Endothelial cell (in vitro differentiated cells): ENCODE measurements around the gene EGFLAM. TPM values are rescaled to one million over a fixed set of nuclear protein-coding genes. Genes with fewer than 3 reads are reported as not detected.

Source experiments
- DNase-seq: peaks from one replicate; pipeline ENCODE4 v3.0.0; 2021; ENCODE audit warnings: low spot score
- H3K27ac Mint-ChIP-seq: one replicate; pipeline ENCODE4 v1.8.0; 2021; ENCODE audit warnings: mixed read lengths, inconsistent platforms; ENCODE audit not compliant: unreplicated experiment
- H3K27me3 Mint-ChIP-seq: one replicate; pipeline ENCODE4 v1.8.0; 2021; ENCODE audit warnings: mild to moderate bottlenecking, moderate library complexity, mixed read lengths, inconsistent platforms; ENCODE audit not compliant: unreplicated experiment
- H3K36me3 Mint-ChIP-seq: one replicate; pipeline ENCODE4 v1.8.0; 2021; ENCODE audit warnings: mild to moderate bottlenecking, low read depth, mixed read lengths, inconsistent platforms; ENCODE audit not compliant: unreplicated experiment
- H3K4me1 Mint-ChIP-seq: one replicate; pipeline ENCODE4 v1.8.0; 2021; ENCODE audit warnings: mild to moderate bottlenecking, mixed read lengths, inconsistent platforms; ENCODE audit not compliant: unreplicated experiment
- H3K4me3 Mint-ChIP-seq: one replicate; pipeline ENCODE4 v1.8.0; 2021; ENCODE audit warnings: mild to moderate bottlenecking, mixed read lengths, inconsistent platforms; ENCODE audit not compliant: unreplicated experiment
- H3K9me3 Mint-ChIP-seq: one replicate; pipeline ENCODE4 v1.8.0; 2021; ENCODE audit warnings: mixed read lengths, inconsistent platforms; ENCODE audit not compliant: unreplicated experiment
- CTCF ChIP-seq: fragments of 200-600 bp; sonication (generic); IDR thresholded peaks from one replicate; pipeline ENCODE4 v1.5.0; 2021; ENCODE audit warnings: antibody characterized with exemption; ENCODE audit not compliant: unreplicated experiment
- total RNA-seq: library from RNA; stranded (reverse); fragmentation: NEBNext Ultra II Directional; extraction: Animal tissue kit (Norgen Biotek cat#: 25700); gene quantifications from one replicate; pipeline ENCODE4 v1.2.1, GENCODE V29; 2021; ENCODE audit not compliant: unreplicated experiment

The EGFLAM gene
- total RNA-seq, 1 donor from 2014 or later = 29.6 TPM

GRCh38 chr5:38212307-38212706 is 46.1 kb upstream of the EGFLAM start:
- TF ChIP-seq CTCF = no peak
- Mint-ChIP-seq H3K4me3 (no peak overlapping the region), H3K36me3 (no peaks in the 10 kb centered on the region), H3K27ac (no peak overlapping the region), H3K4me1 (no peaks in the 10 kb centered on the region), H3K27me3 (peaks cover 2% of the 10 kb centered on the region), H3K9me3 (no peaks in the 10 kb centered on the region)
- DNase-seq = no peak

GRCh38 chr5:38226091-38226490 is 32.3 kb upstream of the EGFLAM start:
- H3K27ac Mint-ChIP-seq = no peak overlapping the region
- no peaks in the 10 kb centered on the region for H3K36me3 Mint-ChIP-seq
- H3K9me3 Mint-ChIP-seq = no peaks in the 10 kb centered on the region
- no peaks in the 10 kb centered on the region for H3K27me3 Mint-ChIP-seq
- no peaks in the 10 kb centered on the region for H3K4me1 Mint-ChIP-seq
- H3K4me3 Mint-ChIP-seq = no peak overlapping the region
- no peak for DNase-seq
- TF ChIP-seq CTCF = no peak

GRCh38 chr5:38228914-38229313 is 29.4 kb upstream of the EGFLAM start:
- Mint-ChIP-seq H3K4me3 (no peak overlapping the region), H3K36me3 (no peaks in the 10 kb centered on the region), H3K4me1 (no peaks in the 10 kb centered on the region), H3K27me3 (no peaks in the 10 kb centered on the region), H3K27ac (no peak overlapping the region), H3K9me3 (peaks cover under 1% of the 10 kb centered on the region)
- DNase-seq = no peak
- no peak for TF ChIP-seq CTCF

GRCh38 chr5:38234737-38235136 is 23.6 kb upstream of the EGFLAM start:
- Mint-ChIP-seq H3K9me3 (peaks cover 16% of the 10 kb centered on the region), H3K27ac (no peak overlapping the region), H3K27me3 (peaks cover 6% of the 10 kb centered on the region), H3K36me3 (peaks cover 6% of the 10 kb centered on the region), H3K4me1 (no peaks in the 10 kb centered on the region), H3K4me3 (no peak overlapping the region)
- no peak for DNase-seq
- no peak for TF ChIP-seq CTCF

- Mint-ChIP-seq H3K4me3 (no peak overlapping the region), H3K27ac (no peak overlapping the region), H3K27me3 (peaks cover 6% of the 10 kb centered on the region), H3K4me1 (no peaks in the 10 kb centered on the region), H3K9me3 (peaks cover 16% of the 10 kb centered on the region), H3K36me3 (peaks cover 6% of the 10 kb centered on the region)
- no peak for DNase-seq
- no peak for TF ChIP-seq CTCF
Observed at GRCh38 chr5:38237681-38238080, 20.7 kb upstream of the EGFLAM start.
